Glutamatergic neuron (in vitro differentiated cells): ENCODE results near the gene HEXIM1. TPM values are rescaled to one million over a fixed set of nuclear protein-coding genes. Genes with fewer than 3 reads are reported as not detected.

Experiments
- DNase-seq: peaks from one replicate; pipeline ENCODE4 v3.0.0; 2022
- H3K27ac Mint-ChIP-seq: one replicate; pipeline ENCODE4 v1.8.0; 2020; ENCODE audit warnings: mild to moderate bottlenecking, mixed read lengths, inconsistent platforms; ENCODE audit not compliant: unreplicated experiment
- H3K27me3 Mint-ChIP-seq: one replicate; pipeline ENCODE4 v1.8.0; 2020; ENCODE audit warnings: mild to moderate bottlenecking, moderate library complexity, mixed read lengths, inconsistent platforms; ENCODE audit not compliant: unreplicated experiment
- H3K36me3 Mint-ChIP-seq: one replicate; pipeline ENCODE4 v1.8.0; 2020; ENCODE audit warnings: mild to moderate bottlenecking, mixed read lengths, inconsistent platforms; ENCODE audit not compliant: unreplicated experiment
- H3K4me1 Mint-ChIP-seq: one replicate; pipeline ENCODE4 v1.8.0; 2020; ENCODE audit warnings: mild to moderate bottlenecking, low read depth, mixed read lengths, inconsistent platforms; ENCODE audit not compliant: unreplicated experiment
- H3K4me3 Mint-ChIP-seq: one replicate; pipeline ENCODE4 v1.8.0; 2020; ENCODE audit warnings: mild to moderate bottlenecking, mixed read lengths, inconsistent platforms; ENCODE audit not compliant: unreplicated experiment
- H3K9me3 Mint-ChIP-seq: one replicate; pipeline ENCODE4 v1.8.0; 2020; ENCODE audit warnings: mild to moderate bottlenecking, moderate library complexity, mixed read lengths, inconsistent platforms; ENCODE audit not compliant: unreplicated experiment
- microRNA-seq: library from miRNA; unstranded; fragments of <30 nt; microRNA quantifications from one replicate; pipeline ENCODE4, GENCODE V29; 2020; ENCODE audit not compliant: unreplicated experiment
- total RNA-seq: library from RNA; stranded (reverse); fragmentation: NEBNext Ultra II Directional; extraction: Animal tissue kit (Norgen Biotek cat#: 25700); gene quantifications from one replicate; pipeline ENCODE4 v1.2.1, GENCODE V29; 2021; ENCODE audit not compliant: unreplicated experiment
- TF ChIP-seq, protein P1 (sequence below): fragments of 200-600 bp; sonication (generic); IDR thresholded peaks from one replicate; pipeline ENCODE4 v1.5.0; 2021; ENCODE audit not compliant: partially characterized antibody, unreplicated experiment

Gene HEXIM1
- total RNA-seq, 1 donor from 2014 or later: 13.0 TPM

DNA sequence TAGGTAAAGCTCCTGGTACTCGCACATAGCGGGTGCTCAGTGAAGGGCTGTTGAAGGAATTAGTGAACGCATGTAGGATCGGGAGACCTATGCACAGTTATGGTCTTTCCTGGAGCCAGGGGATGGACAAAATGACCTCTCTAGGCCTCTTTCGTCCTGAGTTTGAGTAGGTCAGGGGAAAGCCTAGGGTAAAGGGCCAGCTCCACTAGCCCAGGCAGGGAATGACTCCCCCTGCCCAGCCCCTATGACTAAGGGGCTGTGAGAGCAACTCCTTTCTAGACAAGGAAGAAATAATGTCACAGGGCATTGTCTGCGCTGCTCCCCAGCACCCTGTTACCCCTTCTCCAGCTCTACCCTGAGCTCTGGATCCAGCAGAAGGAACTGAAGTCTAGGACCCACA is 48.8 kb downstream of the HEXIM1 start:
- Mint-ChIP-seq H3K4me3 (no peak overlapping the region), H3K27me3 (peaks cover 1% of the 10 kb centered on the region), H3K27ac (no peak overlapping the region), H3K36me3 (no peaks in the 10 kb centered on the region), H3K9me3 (peaks cover 6% of the 10 kb centered on the region), H3K4me1 (peaks cover 2% of the 10 kb centered on the region)
- no peak for DNase-seq
- TF ChIP-seq, protein P1, sequence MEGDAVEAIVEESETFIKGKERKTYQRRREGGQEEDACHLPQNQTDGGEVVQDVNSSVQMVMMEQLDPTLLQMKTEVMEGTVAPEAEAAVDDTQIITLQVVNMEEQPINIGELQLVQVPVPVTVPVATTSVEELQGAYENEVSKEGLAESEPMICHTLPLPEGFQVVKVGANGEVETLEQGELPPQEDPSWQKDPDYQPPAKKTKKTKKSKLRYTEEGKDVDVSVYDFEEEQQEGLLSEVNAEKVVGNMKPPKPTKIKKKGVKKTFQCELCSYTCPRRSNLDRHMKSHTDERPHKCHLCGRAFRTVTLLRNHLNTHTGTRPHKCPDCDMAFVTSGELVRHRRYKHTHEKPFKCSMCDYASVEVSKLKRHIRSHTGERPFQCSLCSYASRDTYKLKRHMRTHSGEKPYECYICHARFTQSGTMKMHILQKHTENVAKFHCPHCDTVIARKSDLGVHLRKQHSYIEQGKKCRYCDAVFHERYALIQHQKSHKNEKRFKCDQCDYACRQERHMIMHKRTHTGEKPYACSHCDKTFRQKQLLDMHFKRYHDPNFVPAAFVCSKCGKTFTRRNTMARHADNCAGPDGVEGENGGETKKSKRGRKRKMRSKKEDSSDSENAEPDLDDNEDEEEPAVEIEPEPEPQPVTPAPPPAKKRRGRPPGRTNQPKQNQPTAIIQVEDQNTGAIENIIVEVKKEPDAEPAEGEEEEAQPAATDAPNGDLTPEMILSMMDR: no peak

DNA sequence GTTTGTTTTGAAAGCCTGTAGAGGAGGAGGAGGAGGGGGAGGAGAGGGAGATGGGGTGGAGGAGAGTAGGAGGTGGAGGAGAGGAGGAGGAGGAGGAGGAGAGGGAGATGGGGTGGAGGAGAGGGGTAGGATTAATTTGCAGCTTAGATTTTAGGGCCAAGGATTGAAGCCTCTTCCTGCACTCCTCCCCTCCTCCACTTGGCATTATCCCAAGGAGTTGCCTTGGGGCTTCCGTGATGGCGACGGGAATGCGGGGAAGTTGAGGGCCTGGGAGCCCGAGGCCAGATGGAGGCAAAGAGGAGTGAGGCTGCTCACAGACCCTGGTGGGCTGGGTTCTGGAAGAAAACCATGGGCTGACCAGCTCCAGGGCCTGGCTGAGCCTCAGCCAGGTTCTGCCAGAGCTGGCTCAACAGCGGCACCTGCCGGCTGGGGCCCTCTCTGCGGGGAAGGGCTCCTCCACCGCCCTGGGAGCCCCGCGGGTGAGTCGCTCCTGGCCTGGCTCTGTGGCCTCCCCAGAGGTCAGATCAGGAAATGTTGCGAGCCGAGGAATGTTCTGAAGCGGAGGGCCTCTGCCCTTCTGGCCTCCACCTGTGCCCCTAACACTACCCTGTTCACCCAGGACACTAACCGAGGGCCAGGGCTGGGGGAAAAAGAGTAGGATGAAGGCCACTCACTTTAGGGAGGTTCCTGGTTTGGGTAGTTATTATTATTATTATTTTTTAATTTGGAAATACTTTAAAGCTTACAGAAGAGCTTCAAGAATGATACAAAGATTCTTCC is 49.5 kb downstream of the HEXIM1 start:
- DNase-seq: peak; percentile 98
- Mint-ChIP-seq H3K4me3 (no peak overlapping the region), H3K27ac (no peak overlapping the region), H3K27me3 (peaks cover 1% of the 10 kb centered on the region), H3K9me3 (peaks cover 6% of the 10 kb centered on the region), H3K36me3 (no peaks in the 10 kb centered on the region), H3K4me1 (peaks cover 2% of the 10 kb centered on the region)
- TF ChIP-seq, protein P1: peak; percentile 90

DNA sequence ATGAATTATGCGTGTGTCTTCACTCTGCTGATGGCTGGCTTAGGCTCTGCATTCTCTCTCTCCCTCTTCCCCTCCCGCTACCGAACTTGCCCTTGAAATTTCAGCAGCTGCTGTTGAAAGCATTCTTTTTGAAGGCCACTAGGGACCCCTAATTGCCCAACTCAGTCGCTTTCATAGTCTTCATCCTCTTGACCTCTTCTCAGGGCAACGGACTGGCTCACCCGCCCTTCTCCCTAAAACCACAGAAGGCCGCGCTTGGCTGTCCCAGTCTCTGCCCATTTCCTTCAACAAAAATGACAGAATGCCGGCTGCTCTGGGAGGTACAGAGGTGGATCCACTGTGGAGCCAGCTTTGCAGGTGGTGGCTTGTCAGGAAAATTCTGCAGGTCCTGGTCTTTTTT is 52.4 kb downstream of the HEXIM1 start:
- H3K4me1 Mint-ChIP-seq: peaks cover 2% of the 10 kb centered on the region
- no peaks in the 10 kb centered on the region for H3K36me3 Mint-ChIP-seq
- no peak overlapping the region for H3K27ac Mint-ChIP-seq
- H3K4me3 Mint-ChIP-seq: no peak overlapping the region
- TF ChIP-seq, protein P1: no peak
- peak; percentile 35 for DNase-seq
- H3K27me3 Mint-ChIP-seq: peaks cover 1% of the 10 kb centered on the region
- peaks cover 6% of the 10 kb centered on the region for H3K9me3 Mint-ChIP-seq

DNA sequence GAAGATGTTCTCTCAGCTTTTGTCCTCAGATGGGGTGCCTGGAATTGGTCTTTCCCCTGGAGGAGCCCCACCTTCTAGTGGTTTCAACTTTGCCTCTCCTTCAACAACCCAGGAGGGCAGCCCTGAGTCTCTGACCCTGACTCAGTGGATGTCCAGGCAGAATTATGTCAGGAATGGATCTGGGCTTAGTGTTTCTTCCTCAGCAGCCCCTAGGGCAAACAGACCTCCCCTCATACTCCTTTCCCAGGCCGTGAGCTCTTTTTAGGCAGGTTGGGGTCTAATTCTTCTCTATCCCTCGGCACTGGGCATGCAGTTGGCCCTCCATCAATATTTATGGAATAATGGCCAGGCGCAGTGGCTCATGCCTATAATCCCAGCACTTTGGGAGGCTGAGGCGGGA is 53.2 kb downstream of the HEXIM1 start:
- H3K27me3 Mint-ChIP-seq: peaks cover 1% of the 10 kb centered on the region
- H3K36me3 Mint-ChIP-seq: no peaks in the 10 kb centered on the region
- H3K9me3 Mint-ChIP-seq: peaks cover 6% of the 10 kb centered on the region
- H3K4me3 Mint-ChIP-seq: no peak overlapping the region
- DNase-seq: no peak
- peaks cover 2% of the 10 kb centered on the region for H3K4me1 Mint-ChIP-seq
- H3K27ac Mint-ChIP-seq: no peak overlapping the region
- TF ChIP-seq, protein P1: no peak

Small RNAs within 50 kb of the gene (microRNA-seq; reads per million reads assigned to microRNA genes)
- not detected for gene MIR6784

Other genes with a start within 250 kb of the HEXIM1 start
- gene EFTUD2, start 249.0 kb upstream of the HEXIM1 start, total RNA-seq: 102 TPM
- gene GFAP, start 233.0 kb upstream of the HEXIM1 start, total RNA-seq: not detected
- gene KIF18B, start 200.7 kb upstream of the HEXIM1 start, total RNA-seq: 7.4 TPM
- 14.6 TPM for gene C1QL1, start 180.2 kb upstream of the HEXIM1 start, total RNA-seq
- gene DCAKD, start 96.8 kb upstream of the HEXIM1 start, total RNA-seq: 39.9 TPM
- gene NMT1, start 87.2 kb upstream of the HEXIM1 start, total RNA-seq: 96.5 TPM
- 6.2 TPM for gene PLCD3, start 16.0 kb upstream of the HEXIM1 start, total RNA-seq
- gene ACBD4, start 12.8 kb upstream of the HEXIM1 start, total RNA-seq: 3.7 TPM
- 8.4 TPM for gene HEXIM2, start 13.4 kb downstream of the HEXIM1 start, total RNA-seq
- gene FMNL1, start 73.4 kb downstream of the HEXIM1 start, total RNA-seq: 24.2 TPM
- not detected for gene SPATA32, start 113.6 kb downstream of the HEXIM1 start, total RNA-seq
- gene MAP3K14, start 168.5 kb downstream of the HEXIM1 start, total RNA-seq: 5.7 TPM